HCT116 (cell line): ENCODE measurements around the gene SLC6A19. TPM values are rescaled to one million over a fixed set of nuclear protein-coding genes. Genes with fewer than 3 reads are reported as not detected.

Source experiments
- ATAC-seq: fragments of 200-7000 bp; cut with Tn5 transposase; 2 replicates; pipeline ENCODE4 v1.9.1; 2020; ENCODE audit warnings: mild to moderate bottlenecking, moderate library complexity
- BruUV-seq: library from RNA; stranded (reverse); fragments of 400-500 nt; replicated peaks from 2 replicates; lab custom pipeline; 2021; lab: Mats Ljungman, UMichigan
- CTCF ChIA-PET: fragments of 300-600 bp; sonication (Branson Sonifier 250); formaldehyde crosslinking; loops from one replicate; lab custom pipeline; 2021; ENCODE audit warnings: antibody characterized with exemption; lab: Charles Lee
- POLR2A ChIA-PET: fragments of 300-600, 350-600 bp; sonication (Branson Sonifier 250); formaldehyde crosslinking; loops from one replicate; lab custom pipeline; 2021; ENCODE audit warnings: antibody characterized with exemption; lab: Charles Lee
- RAD21 ChIA-PET, 2 experiments: fragments of 300-600 bp; sonication (Branson Sonifier 250); formaldehyde crosslinking; loops; one replicate each; lab custom pipeline; 2023; ENCODE audit warnings: low total read pairs in 2 of 2; ENCODE audit not compliant: uncharacterized antibody in 2 of 2, unreplicated experiment in 2 of 2, low non-redundant PET in 1 of 2; lab: Charles Lee
- DNase-seq: peaks from one replicate; pipeline ENCODE4 v3.0.0-alpha.2; 2010; ENCODE audit warnings: low read depth, low spot score
- H2AFZ ChIP-seq: fragments of 200-600 bp; shearing (Covaris generic), sonication (generic); 2 replicates; pipeline ENCODE4 v1.6.1; 2017; ENCODE audit warnings: low read depth, mixed run types, mixed read lengths, antibody characterized with exemption, low read length; ENCODE audit not compliant: poor library complexity, severe bottlenecking
- H3K27ac ChIP-seq: 2 replicates; pipeline ENCODE4 v1.5.1; 2012; ENCODE audit warnings: low read depth, low read length
- H3K27me3 ChIP-seq: fragments of 200-600 bp; sonication (generic); 2 replicates; pipeline ENCODE4 v1.6.1; 2016; ENCODE audit warnings: mixed run types, low read length, mixed read lengths; ENCODE audit not compliant: insufficient read depth
- H3K36me3 ChIP-seq, 2 experiments: fragments of 200-500 bp in 1 of 2; fragments of 200-600 bp in 1 of 2; sonication (Bioruptor generic) in 1 of 2; sonication (generic) in 1 of 2; 2 replicates each; pipeline versions ENCODE4 v1.5.1 to v1.6.1; 2014 to 2016; ENCODE audit warnings: low read length in 2 of 2, inconsistent platforms in 1 of 2, mixed read lengths in 1 of 2, mixed run types in 1 of 2; ENCODE audit not compliant: insufficient read depth in 2 of 2, control insufficient read depth in 1 of 2
- H3K4me1 ChIP-seq, 2 experiments: fragments of 200-600 bp in 1 of 2; sonication (generic) in 1 of 2; 2 replicates each; pipeline versions ENCODE4 v1.5.1 to v1.6.1; 2012 to 2017; ENCODE audit warnings: low read length in 2 of 2, inconsistent platforms in 1 of 2, mild to moderate bottlenecking in 1 of 2, mixed read lengths in 1 of 2, mixed run types in 1 of 2, moderate library complexity in 1 of 2; ENCODE audit not compliant: insufficient read depth in 2 of 2, control insufficient read depth in 1 of 2
- H3K4me2 ChIP-seq: fragments of 200-600 bp; sonication (generic); 2 replicates; pipeline ENCODE4 v1.6.1; 2017; ENCODE audit warnings: mixed run types, low read length, mixed read lengths
- H3K4me3 ChIP-seq, 2 experiments: fragments of 200-600 bp in 1 of 2; sonication (generic) in 1 of 2; replicated peaks in 1 of 2; 2 replicates each; pipeline ENCODE4 v1.5.1; 2011 to 2016; ENCODE audit warnings: low read length in 2 of 2, control low read depth in 1 of 2, low read depth in 1 of 2, mild to moderate bottlenecking in 1 of 2, mixed read lengths in 1 of 2, mixed run types in 1 of 2
- H3K79me2 ChIP-seq: fragments of 200-600 bp; sonication (generic); 2 replicates; pipeline ENCODE4 v1.6.1; 2017; ENCODE audit warnings: mild to moderate bottlenecking, mixed run types, low read length, moderate library complexity, mixed read lengths; ENCODE audit not compliant: insufficient read depth
- H3K9ac ChIP-seq: fragments of 200-600 bp; sonication (generic); 2 replicates; pipeline ENCODE4 v1.6.1; 2016; ENCODE audit warnings: low read length, mixed read lengths
- H3K9me2 ChIP-seq: fragments of 200-600 bp; sonication (generic), shearing (Covaris generic); 2 replicates; pipeline ENCODE4 v1.6.1; 2017; ENCODE audit warnings: mixed run types, mild to moderate bottlenecking, moderate library complexity; ENCODE audit not compliant: insufficient read depth
- H3K9me3 ChIP-seq, 2 experiments: fragments of 200-500 bp in 1 of 2; fragments of 200-600 bp in 1 of 2; sonication (Bioruptor generic) in 1 of 2; sonication (generic) in 1 of 2; 2 replicates each; pipeline ENCODE4 v1.6.1; 2014 to 2017; ENCODE audit warnings: low read length in 2 of 2, mixed read lengths in 2 of 2, inconsistent platforms in 1 of 2, low read depth in 1 of 2, mild to moderate bottlenecking in 1 of 2, mixed run types in 1 of 2, moderate library complexity in 1 of 2; ENCODE audit not compliant: control insufficient read depth in 1 of 2, insufficient read depth in 1 of 2
- H4K20me1 ChIP-seq: fragments of 200-600 bp; sonication (generic), shearing (Covaris generic); 2 replicates; pipeline ENCODE4 v1.6.1; 2017; ENCODE audit warnings: mixed run types, mild to moderate bottlenecking, moderate library complexity; ENCODE audit not compliant: insufficient read depth
- CBX3 ChIP-seq: IDR thresholded peaks from 2 replicates; pipeline ENCODE4 v1.6.1; 2012; ENCODE audit warnings: low read depth
- CEBPB ChIP-seq: IDR thresholded peaks from 2 replicates; pipeline ENCODE4 v1.6.1; 2012; ENCODE audit warnings: low read depth
- EGR1 ChIP-seq: IDR thresholded peaks from 2 replicates; pipeline ENCODE4 v1.6.1; 2012; ENCODE audit warnings: low read depth
- ELF1 ChIP-seq: IDR thresholded peaks from 2 replicates; pipeline ENCODE4 v1.6.1; 2012; ENCODE audit warnings: low read depth, borderline replicate concordance
- EZH2 ChIP-seq: fragments of 200-600 bp; sonication (generic); IDR thresholded peaks from 2 replicates; pipeline ENCODE4 v1.6.1; 2017; ENCODE audit warnings: antibody characterized with exemption, mixed run types
- EZH2phosphoT487 ChIP-seq: fragments of 200-600 bp; IDR thresholded peaks from 2 replicates; pipeline ENCODE4 v1.6.1; 2018; ENCODE audit warnings: antibody characterized with exemption, borderline replicate concordance
- FOSL1 ChIP-seq: IDR thresholded peaks from 2 replicates; pipeline ENCODE4 v1.6.1; 2012; ENCODE audit warnings: low read depth
- POLR2A ChIP-seq: IDR thresholded peaks from 2 replicates; pipeline ENCODE4 v1.7.0; 2011; ENCODE audit warnings: borderline replicate concordance; ENCODE audit not compliant: insufficient read depth, insufficient read length; ENCODE audit errors: extremely low read depth
- RAD21 ChIP-seq: IDR thresholded peaks from 2 replicates; pipeline ENCODE4 v1.6.1; 2012; ENCODE audit warnings: low read depth, mild to moderate bottlenecking
- SIN3A ChIP-seq: IDR thresholded peaks from 2 replicates; pipeline ENCODE4 v1.6.1; 2012; ENCODE audit warnings: low read depth
- SP1 ChIP-seq: IDR thresholded peaks from 2 replicates; pipeline ENCODE4 v1.6.1; 2012; ENCODE audit warnings: low read depth
- SRF ChIP-seq: IDR thresholded peaks from 2 replicates; pipeline ENCODE4 v1.6.1; 2012; ENCODE audit warnings: low read depth
- TCF7L2 ChIP-seq: IDR thresholded peaks from 2 replicates; pipeline ENCODE4 v1.7.0; 2011; ENCODE audit warnings: borderline replicate concordance, inconsistent platforms; ENCODE audit not compliant: insufficient read depth, insufficient read length; ENCODE audit errors: extremely low read depth
- ZFX ChIP-seq: fragments of 450-650 bp; IDR thresholded peaks from 2 replicates; pipeline ENCODE4 v1.6.1; 2017
- ZNF274 ChIP-seq: fragments of 200-500 bp; sonication (Bioruptor generic); IDR thresholded peaks from 2 replicates; pipeline ENCODE4 v1.6.1; 2014; ENCODE audit warnings: mild to moderate bottlenecking, low read depth, low read length, inconsistent platforms
- intact Hi-C: fragments of 100-400 bp; cut with micrococcal nuclease; formaldehyde crosslinking; loops from 2 replicates; pipeline ENCODE4 v1.10.0; 2022
- total RNA-seq: library from RNA; stranded (reverse); gene quantifications from one replicate; pipeline ENCODE4 v1.2.1, GENCODE V29; 2021; ENCODE audit not compliant: unreplicated experiment
- TF ChIP-seq, protein P1 (sequence below): IDR thresholded peaks from 2 replicates; pipeline ENCODE4 v1.6.1; 2012; ENCODE audit warnings: low read depth
- TF ChIP-seq, protein P2 (sequence below): IDR thresholded peaks from 2 replicates; pipeline ENCODE4 v1.6.1; 2011; ENCODE audit warnings: mild to moderate bottlenecking, low read length, moderate library complexity; ENCODE audit not compliant: insufficient replicate concordance; ENCODE audit errors: extremely low read depth
- TF ChIP-seq, protein P3 (sequence below), 3 experiments: fragments of 200-600 bp in 1 of 3; sonication (generic) in 1 of 3; IDR thresholded peaks in 2 of 3; conservative IDR thresholded peaks in 1 of 3; 2 replicates each; pipeline ENCODE4 v1.5.1; 2012 to 2017; ENCODE audit warnings: low read depth in 2 of 3, low read length in 2 of 3, antibody characterized with exemption in 1 of 3, borderline replicate concordance in 1 of 3, control low read depth in 1 of 3, mild to moderate bottlenecking in 1 of 3, mixed read lengths in 1 of 3, mixed run types in 1 of 3, moderate library complexity in 1 of 3; ENCODE audit not compliant: insufficient read depth in 1 of 3
- TF ChIP-seq, protein P4 (sequence below): IDR thresholded peaks from 2 replicates; pipeline ENCODE4 v1.6.1; 2012

SLC6A19 gene
- total RNA-seq, 1 experiment from 2014 or later = not detected

DNA sequence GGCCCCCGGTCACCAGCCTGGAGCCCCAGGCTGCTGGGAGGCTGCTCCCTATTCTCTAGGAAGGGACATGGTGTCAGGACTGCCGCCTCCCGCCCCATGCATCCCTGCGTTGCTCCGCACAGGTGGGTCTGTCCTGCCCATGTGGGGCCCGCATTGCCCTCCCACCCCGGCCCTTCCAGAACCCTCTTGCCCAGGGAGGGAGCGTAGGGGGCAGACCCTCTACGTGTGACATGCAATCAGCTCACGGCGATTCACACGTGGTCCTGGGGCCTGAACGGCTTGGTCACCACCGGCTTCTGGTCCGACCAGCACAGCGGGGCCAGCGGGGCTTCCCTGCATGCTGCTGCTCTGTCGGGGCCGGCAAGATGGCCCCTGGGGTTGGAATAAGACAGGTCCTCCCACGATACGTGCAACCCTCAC is 9.4 kb downstream of the SLC6A19 start:
- Histone ChIP-seq H3K79me2 (no peaks in the 10 kb centered on the region), H3K9me3 (no peaks in the 10 kb centered on the region; a peak in 1 of 4 replicates), H4K20me1 (no peaks in the 10 kb centered on the region), H2AFZ (no peak overlapping the region), H3K4me2 (no peak overlapping the region), H3K4me3 (no peak overlapping the region), H3K36me3 (no peaks in the 10 kb centered on the region), H3K9me2 (no peaks in the 10 kb centered on the region), H3K9ac (no peak overlapping the region), H3K27me3 (no peaks in the 10 kb centered on the region), H3K4me1 (no peaks in the 10 kb centered on the region), H3K27ac (no peak overlapping the region)
- BruUV-seq = no TSS peak
- POLR2A ChIA-PET = no interaction called here
- intact Hi-C loops = no loop called here
- DNase-seq (no peak), ATAC-seq (no peak)
- CTCF ChIA-PET = no interaction called here
- RAD21 ChIA-PET = no interaction called here
- TF ChIP-seq RAD21 (no peak), ELF1 (no peak), EZH2phosphoT487 (no peak), TCF7L2 (no peak), FOSL1 (no peak), SP1 (no peak), ZFX (no peak), SIN3A (no peak), CBX3 (no peak), EZH2 (no peak), EGR1 (no peak), CEBPB (no peak), POLR2A (no peak), ZNF274 (no peak), SRF (no peak)
- TF ChIP-seq, protein P1, sequence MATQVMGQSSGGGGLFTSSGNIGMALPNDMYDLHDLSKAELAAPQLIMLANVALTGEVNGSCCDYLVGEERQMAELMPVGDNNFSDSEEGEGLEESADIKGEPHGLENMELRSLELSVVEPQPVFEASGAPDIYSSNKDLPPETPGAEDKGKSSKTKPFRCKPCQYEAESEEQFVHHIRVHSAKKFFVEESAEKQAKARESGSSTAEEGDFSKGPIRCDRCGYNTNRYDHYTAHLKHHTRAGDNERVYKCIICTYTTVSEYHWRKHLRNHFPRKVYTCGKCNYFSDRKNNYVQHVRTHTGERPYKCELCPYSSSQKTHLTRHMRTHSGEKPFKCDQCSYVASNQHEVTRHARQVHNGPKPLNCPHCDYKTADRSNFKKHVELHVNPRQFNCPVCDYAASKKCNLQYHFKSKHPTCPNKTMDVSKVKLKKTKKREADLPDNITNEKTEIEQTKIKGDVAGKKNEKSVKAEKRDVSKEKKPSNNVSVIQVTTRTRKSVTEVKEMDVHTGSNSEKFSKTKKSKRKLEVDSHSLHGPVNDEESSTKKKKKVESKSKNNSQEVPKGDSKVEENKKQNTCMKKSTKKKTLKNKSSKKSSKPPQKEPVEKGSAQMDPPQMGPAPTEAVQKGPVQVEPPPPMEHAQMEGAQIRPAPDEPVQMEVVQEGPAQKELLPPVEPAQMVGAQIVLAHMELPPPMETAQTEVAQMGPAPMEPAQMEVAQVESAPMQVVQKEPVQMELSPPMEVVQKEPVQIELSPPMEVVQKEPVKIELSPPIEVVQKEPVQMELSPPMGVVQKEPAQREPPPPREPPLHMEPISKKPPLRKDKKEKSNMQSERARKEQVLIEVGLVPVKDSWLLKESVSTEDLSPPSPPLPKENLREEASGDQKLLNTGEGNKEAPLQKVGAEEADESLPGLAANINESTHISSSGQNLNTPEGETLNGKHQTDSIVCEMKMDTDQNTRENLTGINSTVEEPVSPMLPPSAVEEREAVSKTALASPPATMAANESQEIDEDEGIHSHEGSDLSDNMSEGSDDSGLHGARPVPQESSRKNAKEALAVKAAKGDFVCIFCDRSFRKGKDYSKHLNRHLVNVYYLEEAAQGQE = no peak
- TF ChIP-seq, protein P2, sequence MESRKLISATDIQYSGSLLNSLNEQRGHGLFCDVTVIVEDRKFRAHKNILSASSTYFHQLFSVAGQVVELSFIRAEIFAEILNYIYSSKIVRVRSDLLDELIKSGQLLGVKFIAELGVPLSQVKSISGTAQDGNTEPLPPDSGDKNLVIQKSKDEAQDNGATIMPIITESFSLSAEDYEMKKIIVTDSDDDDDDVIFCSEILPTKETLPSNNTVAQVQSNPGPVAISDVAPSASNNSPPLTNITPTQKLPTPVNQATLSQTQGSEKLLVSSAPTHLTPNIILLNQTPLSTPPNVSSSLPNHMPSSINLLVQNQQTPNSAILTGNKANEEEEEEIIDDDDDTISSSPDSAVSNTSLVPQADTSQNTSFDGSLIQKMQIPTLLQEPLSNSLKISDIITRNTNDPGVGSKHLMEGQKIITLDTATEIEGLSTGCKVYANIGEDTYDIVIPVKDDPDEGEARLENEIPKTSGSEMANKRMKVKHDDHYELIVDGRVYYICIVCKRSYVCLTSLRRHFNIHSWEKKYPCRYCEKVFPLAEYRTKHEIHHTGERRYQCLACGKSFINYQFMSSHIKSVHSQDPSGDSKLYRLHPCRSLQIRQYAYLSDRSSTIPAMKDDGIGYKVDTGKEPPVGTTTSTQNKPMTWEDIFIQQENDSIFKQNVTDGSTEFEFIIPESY = no peak
- TF ChIP-seq, protein P3, sequence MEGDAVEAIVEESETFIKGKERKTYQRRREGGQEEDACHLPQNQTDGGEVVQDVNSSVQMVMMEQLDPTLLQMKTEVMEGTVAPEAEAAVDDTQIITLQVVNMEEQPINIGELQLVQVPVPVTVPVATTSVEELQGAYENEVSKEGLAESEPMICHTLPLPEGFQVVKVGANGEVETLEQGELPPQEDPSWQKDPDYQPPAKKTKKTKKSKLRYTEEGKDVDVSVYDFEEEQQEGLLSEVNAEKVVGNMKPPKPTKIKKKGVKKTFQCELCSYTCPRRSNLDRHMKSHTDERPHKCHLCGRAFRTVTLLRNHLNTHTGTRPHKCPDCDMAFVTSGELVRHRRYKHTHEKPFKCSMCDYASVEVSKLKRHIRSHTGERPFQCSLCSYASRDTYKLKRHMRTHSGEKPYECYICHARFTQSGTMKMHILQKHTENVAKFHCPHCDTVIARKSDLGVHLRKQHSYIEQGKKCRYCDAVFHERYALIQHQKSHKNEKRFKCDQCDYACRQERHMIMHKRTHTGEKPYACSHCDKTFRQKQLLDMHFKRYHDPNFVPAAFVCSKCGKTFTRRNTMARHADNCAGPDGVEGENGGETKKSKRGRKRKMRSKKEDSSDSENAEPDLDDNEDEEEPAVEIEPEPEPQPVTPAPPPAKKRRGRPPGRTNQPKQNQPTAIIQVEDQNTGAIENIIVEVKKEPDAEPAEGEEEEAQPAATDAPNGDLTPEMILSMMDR (IDR thresholded peaks at IDR 0.05 in 2 of 3, conservative IDR thresholded peaks at IDR 0.05 in 1 of 3; ENCODE audit: borderline replicate concordance in 1 of 3, insufficient read depth in 1 of 3, low read depth in 2 of 3, low read length in 2 of 3) = no peak
- TF ChIP-seq, protein P4, sequence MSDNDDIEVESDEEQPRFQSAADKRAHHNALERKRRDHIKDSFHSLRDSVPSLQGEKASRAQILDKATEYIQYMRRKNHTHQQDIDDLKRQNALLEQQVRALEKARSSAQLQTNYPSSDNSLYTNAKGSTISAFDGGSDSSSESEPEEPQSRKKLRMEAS = no peak
